HEK293 (cell line): ENCODE data around the gene ELOVL2.

ENCODE experiments used
- CTCF ChIA-PET: fragments of 350-600 bp; formaldehyde crosslinking; extraction: SDS; loops from one replicate; lab custom pipeline; 2021; ENCODE audit warnings: antibody characterized with exemption; lab: Yijun Ruan, JAX
- POLR2A ChIA-PET: fragments of 300-600 bp; formaldehyde crosslinking; extraction: SDS; loops from one replicate; lab custom pipeline; 2020; ENCODE audit warnings: antibody characterized with exemption, inconsistent platforms; lab: Yijun Ruan, JAX
- H3K27ac ChIP-seq: fragments of 200-500 bp; sonication (Bioruptor generic); 2 replicates; pipeline ENCODE4 v1.5.1; 2014; ENCODE audit warnings: low read depth, low read length, control low read depth, inconsistent platforms; ENCODE audit errors: extremely low read depth
- H3K36me3 ChIP-seq, 2 experiments: fragments of 200-500 bp in 1 of 2; sonication (Bioruptor generic) in 1 of 2; 1 replicate in 1 of 2; 2 replicates in 1 of 2; pipeline ENCODE4 v1.5.1; 2014 to 2017; ENCODE audit warnings: inconsistent platforms in 2 of 2, low read length in 2 of 2; ENCODE audit not compliant: control insufficient read depth in 2 of 2, insufficient read depth in 1 of 2
- H3K4me1 ChIP-seq: fragments of 200-500 bp; sonication (Bioruptor generic); 2 replicates; pipeline ENCODE4 v1.5.1; 2014; ENCODE audit warnings: mild to moderate bottlenecking, low read length, inconsistent platforms; ENCODE audit not compliant: control insufficient read depth, insufficient read depth
- H3K4me3 ChIP-seq: 2 replicates; pipeline ENCODE4 v1.5.1; 2011; ENCODE audit warnings: low read depth, mild to moderate bottlenecking, control low read depth, low read length, moderate library complexity
- H3K9me3 ChIP-seq: fragments of 200-500 bp; sonication (Bioruptor generic); 2 replicates; pipeline ENCODE4 v1.5.1; 2014; ENCODE audit warnings: low read depth, low read length, inconsistent platforms; ENCODE audit not compliant: control insufficient read depth, insufficient read depth
- GFI1B ChIP-seq: fragments of 450-650 bp; formaldehyde crosslinking; IDR thresholded peaks from 2 replicates; pipeline ENCODE4 v1.5.1; 2016; ENCODE audit warnings: missing biosample characterization, missing genetic modification characterization
- KLF10 ChIP-seq: fragments of 450-650 bp; IDR thresholded peaks from 2 replicates; pipeline ENCODE4 v1.5.1; 2018; ENCODE audit warnings: missing biosample characterization, mild to moderate bottlenecking, missing genetic modification characterization
- MYNN ChIP-seq: fragments of 450-650 bp; formaldehyde crosslinking; IDR thresholded peaks from 2 replicates; pipeline ENCODE4 v1.5.1; 2016; ENCODE audit warnings: missing biosample characterization, missing genetic modification characterization, borderline replicate concordance
- REPIN1 ChIP-seq: fragments of 450-650 bp; formaldehyde crosslinking; IDR thresholded peaks from 2 replicates; pipeline ENCODE4 v1.5.1; 2017; ENCODE audit warnings: missing biosample characterization, missing genetic modification characterization, low read depth
- SALL2 ChIP-seq: fragments of 450-650 bp; formaldehyde crosslinking; IDR thresholded peaks from 2 replicates; pipeline ENCODE4 v1.5.0; 2017; ENCODE audit warnings: missing biosample characterization, mild to moderate bottlenecking, missing genetic modification characterization, borderline replicate concordance
- SP7 ChIP-seq: fragments of 450-650 bp; formaldehyde crosslinking; IDR thresholded peaks from 2 replicates; pipeline ENCODE4 v1.5.1; 2016; ENCODE audit warnings: missing biosample characterization, missing genetic modification characterization
- ZBTB20 ChIP-seq: fragments of 450-650 bp; formaldehyde crosslinking; IDR thresholded peaks from 2 replicates; pipeline ENCODE4 v1.5.1; 2016; ENCODE audit warnings: missing biosample characterization, missing genetic modification characterization
- ZBTB21 ChIP-seq: fragments of 450-650 bp; formaldehyde crosslinking; IDR thresholded peaks from 2 replicates; pipeline ENCODE4 v1.5.1; 2017; ENCODE audit warnings: missing biosample characterization, missing genetic modification characterization
- ZBTB44 ChIP-seq: fragments of 450-650 bp; IDR thresholded peaks from 2 replicates; pipeline ENCODE4 v1.5.1; 2018; ENCODE audit warnings: missing biosample characterization, mild to moderate bottlenecking, missing genetic modification characterization
- ZBTB8A ChIP-seq: fragments of 450-650 bp; formaldehyde crosslinking; IDR thresholded peaks from 2 replicates; pipeline ENCODE4 v1.5.1; 2016; ENCODE audit warnings: missing biosample characterization, missing genetic modification characterization
- ZEB2 ChIP-seq: fragments of 450-650 bp; formaldehyde crosslinking; IDR thresholded peaks from 2 replicates; pipeline ENCODE4 v1.5.1; 2016; ENCODE audit warnings: missing biosample characterization, missing genetic modification characterization
- ZFP3 ChIP-seq: fragments of 450-650 bp; formaldehyde crosslinking; IDR thresholded peaks from 2 replicates; pipeline ENCODE4 v1.5.1; 2016; ENCODE audit warnings: low read depth, missing biosample characterization, missing genetic modification characterization
- ZNF148 ChIP-seq: fragments of 450-650 bp; formaldehyde crosslinking; IDR thresholded peaks from 2 replicates; pipeline ENCODE4 v1.5.0; 2017; ENCODE audit warnings: missing biosample characterization, missing genetic modification characterization, borderline replicate concordance
- ZNF16 ChIP-seq: fragments of 450-650 bp; formaldehyde crosslinking; IDR thresholded peaks from 2 replicates; pipeline ENCODE4 v1.5.1; 2016; ENCODE audit warnings: low read depth, missing biosample characterization, missing genetic modification characterization
- ZNF174 ChIP-seq: fragments of 450-650 bp; formaldehyde crosslinking; IDR thresholded peaks from 2 replicates; pipeline ENCODE4 v1.5.0; 2017; ENCODE audit warnings: missing biosample characterization, mild to moderate bottlenecking, missing genetic modification characterization
- ZNF175 ChIP-seq: fragments of 450-650 bp; formaldehyde crosslinking; IDR thresholded peaks from 2 replicates; pipeline ENCODE4 v1.5.1; 2016; ENCODE audit warnings: missing biosample characterization, missing genetic modification characterization
- ZNF26 ChIP-seq: fragments of 450-650 bp; formaldehyde crosslinking; IDR thresholded peaks from 2 replicates; pipeline ENCODE4 v1.5.1; 2016; ENCODE audit warnings: missing biosample characterization, missing genetic modification characterization
- ZNF423 ChIP-seq: fragments of 450-650 bp; formaldehyde crosslinking; IDR thresholded peaks from 2 replicates; pipeline ENCODE4 v1.5.1; 2016; ENCODE audit warnings: missing biosample characterization, missing genetic modification characterization
- ZNF48 ChIP-seq: fragments of 450-650 bp; formaldehyde crosslinking; IDR thresholded peaks from 2 replicates; pipeline ENCODE4 v1.5.1; 2016; ENCODE audit warnings: missing biosample characterization, missing genetic modification characterization
- ZNF501 ChIP-seq: fragments of 450-650 bp; formaldehyde crosslinking; IDR thresholded peaks from 2 replicates; pipeline ENCODE4 v1.5.1; 2016; ENCODE audit warnings: missing biosample characterization, missing genetic modification characterization
- ZNF610 ChIP-seq: fragments of 450-650 bp; formaldehyde crosslinking; IDR thresholded peaks from 2 replicates; pipeline ENCODE4 v1.5.1; 2016; ENCODE audit warnings: missing biosample characterization, missing genetic modification characterization, borderline replicate concordance
- ZNF624 ChIP-seq: fragments of 450-650 bp; formaldehyde crosslinking; IDR thresholded peaks from 2 replicates; pipeline ENCODE4 v1.5.1; 2017; ENCODE audit warnings: missing biosample characterization, missing genetic modification characterization
- ZNF626 ChIP-seq: fragments of 450-650 bp; sonication (Bioruptor Pico); formaldehyde crosslinking; IDR thresholded peaks from 2 replicates; pipeline ENCODE4 v1.5.1; 2018; ENCODE audit warnings: missing biosample characterization, missing genetic modification characterization, inconsistent platforms
- ZNF704 ChIP-seq: fragments of 450-650 bp; formaldehyde crosslinking; IDR thresholded peaks from 2 replicates; pipeline ENCODE4 v1.5.1; 2016; ENCODE audit warnings: missing biosample characterization, missing genetic modification characterization

The ELOVL2 gene

GRCh38 chr6:11035616-11036350 is 8.3 kb downstream of the ELOVL2 start:
- ChIA-PET CTCF (interaction anchor here (1.6 kb wide), 1 partner anchor 31 kb away, joined by 6 read pairs; no protein-coding TSS in a partner anchor), POLR2A (no interaction called here)
- Histone ChIP-seq H3K27ac (no peak overlapping the region), H3K36me3 (no peaks in the 10 kb centered on the region), H3K4me1 (peaks cover 20% of the 10 kb centered on the region), H3K4me3 (no peak overlapping the region)
- no peak for TF ChIP-seq ZNF704
- no peak for TF ChIP-seq ZNF26 (tag by site-specific recombination)
- TF ChIP-seq ZNF148 (tag by site-specific recombination) = no peak
- no peak for TF ChIP-seq ZBTB8A
- no peak for TF ChIP-seq ZNF423 (tag by site-specific recombination)
- no peak for TF ChIP-seq ZNF48 (tag by site-specific recombination)
- no peak for TF ChIP-seq ZNF16
- TF ChIP-seq ZNF175 (tag by site-specific recombination) = no peak
- no peak for TF ChIP-seq SALL2 (tag by site-specific recombination)
- TF ChIP-seq ZNF174 (tag by site-specific recombination) = no peak
- TF ChIP-seq ZNF624 = no peak
- TF ChIP-seq SP7 (tag by site-specific recombination) = no peak
- TF ChIP-seq ZBTB20 (tag by site-specific recombination) = no peak
- TF ChIP-seq, all 188 proteins: peak for 0
- no peaks in the 10 kb centered on the region for H3K9me3 ChIP-seq

- no peak overlapping the region for H3K4me3 ChIP-seq
- no peaks in the 10 kb centered on the region for H3K36me3 ChIP-seq
- peaks cover 10% of the 10 kb centered on the region for H3K4me1 ChIP-seq
- H3K9me3 ChIP-seq = no peaks in the 10 kb centered on the region
- CTCF ChIA-PET = interaction anchor here (0.6 to 2.8 kb wide), 6 partner anchors 8 to 555 kb away, joined by 3 to 11 read pairs (median 3); no protein-coding TSS in a partner anchor
- TF ChIP-seq ZBTB44 (tag by site-specific recombination) (no peak), MYNN (tag by site-specific recombination) (no peak), ZFP3 (tag by site-specific recombination) (no peak), ZNF148 (tag by site-specific recombination) (no peak), REPIN1 (tag by site-specific recombination) (no peak), ZNF626 (tag by site-specific recombination) (no peak), ZBTB21 (tag by site-specific recombination) (no peak), ZEB2 (tag by site-specific recombination) (no peak), SALL2 (tag by site-specific recombination) (no peak), GFI1B (tag by site-specific recombination) (no peak), ZNF610 (tag by site-specific recombination) (no peak), KLF10 (no peak), ZNF624 (no peak), ZNF501 (tag by site-specific recombination) (no peak)
- TF ChIP-seq, all 188 proteins: peak for 0
- POLR2A ChIA-PET = interaction anchor here (1.8 kb wide), 1 partner anchor 9 kb away, joined by 4 read pairs; no protein-coding TSS in a partner anchor
- H3K27ac ChIP-seq = no peak overlapping the region
Observed at GRCh38 chr6:11033825-11034224, 10.3 kb downstream of the ELOVL2 start.
